ENCODE data around the gene ROBO1.

DNA sequence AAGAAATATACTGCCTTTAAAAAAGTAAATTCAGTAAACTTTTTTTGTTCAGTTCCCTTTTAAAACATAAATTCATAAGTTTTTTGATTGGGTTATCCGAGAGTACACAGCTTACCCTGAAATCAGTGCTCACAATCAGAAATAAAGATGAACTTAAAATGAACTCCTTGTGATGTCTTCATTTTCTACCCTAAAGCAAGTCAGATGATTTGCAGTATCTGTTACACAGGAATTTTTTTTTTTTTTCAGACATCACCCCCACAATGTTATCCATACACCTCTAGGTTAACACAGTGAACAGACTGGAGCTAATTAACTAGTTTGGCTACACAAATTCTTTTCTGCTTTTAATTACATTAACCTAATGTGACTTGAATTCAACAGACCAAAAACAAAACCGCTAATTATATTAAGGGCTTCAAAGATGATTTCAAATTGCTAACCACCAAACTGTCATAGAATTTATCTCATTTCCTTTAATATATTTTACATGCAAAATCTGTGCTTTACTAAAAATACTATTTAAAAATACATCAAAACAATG lies 1042.0 kb downstream of the ROBO1 start:
- no peak for TF ChIP-seq TAF1 (IDR thresholded peaks at IDR 0.05; ENCODE audit: low read depth, low read length)
- no peak for TF ChIP-seq ZNF274 (IDR thresholded peaks at IDR 0.05; ENCODE audit: borderline replicate concordance, extremely low read depth, low read length)
- TF ChIP-seq EP300 (IDR thresholded peaks at IDR 0.05; ENCODE audit: borderline replicate concordance in 1 of 2, low read depth in 2 of 2, low read length in 2 of 2): no peak
- no peak for TF ChIP-seq KDM1A (IDR thresholded peaks at IDR 0.05; ENCODE audit: borderline replicate concordance, low read length)
